Chondrocyte (in vitro differentiated cells): Measurements from ENCODE around the gene NCDN. TPM values are rescaled to one million over a fixed set of nuclear protein-coding genes. Genes with fewer than 3 reads are reported as not detected.

Source experiments
- DNase-seq: peaks from one replicate; pipeline ENCODE4 v3.0.0; 2021; ENCODE audit warnings: mixed read lengths, low spot score
- H3K27ac Mint-ChIP-seq: one replicate; pipeline ENCODE4 v1.8.0; 2021; ENCODE audit warnings: mild to moderate bottlenecking, moderate library complexity, mixed read lengths; ENCODE audit not compliant: unreplicated experiment
- H3K27me3 Mint-ChIP-seq: 2 replicates; pipeline ENCODE4 v1.8.0; 2021; ENCODE audit warnings: low read depth, mixed read lengths
- H3K36me3 Mint-ChIP-seq: 2 replicates; pipeline ENCODE4 v1.8.0; 2021; ENCODE audit warnings: low read depth, mixed read lengths
- H3K4me1 Mint-ChIP-seq: 2 replicates; pipeline ENCODE4 v1.8.0; 2021; ENCODE audit warnings: low read depth, mild to moderate bottlenecking, mixed read lengths
- H3K4me3 Mint-ChIP-seq: one replicate; pipeline ENCODE4 v1.8.0; 2021; ENCODE audit warnings: mild to moderate bottlenecking, moderate library complexity, mixed read lengths; ENCODE audit not compliant: unreplicated experiment
- H3K9me3 Mint-ChIP-seq: 2 replicates; pipeline ENCODE4 v1.8.0; 2021; ENCODE audit warnings: low read depth, mixed read lengths
- CTCF ChIP-seq: fragments of 200-600 bp; sonication (generic); IDR thresholded peaks from 2 replicates; pipeline ENCODE4 v1.5.0; 2021; ENCODE audit warnings: antibody characterized with exemption, mild to moderate bottlenecking, moderate library complexity
- total RNA-seq: library from RNA; stranded (reverse); gene quantifications from 3 replicates; pipeline ENCODE4 v1.2.1, GENCODE V29; 2021

Gene NCDN
- total RNA-seq, 1 donor from 2014 or later = 35.3 TPM

- H3K27me3 Mint-ChIP-seq = no peaks in the 10 kb centered on the region
- H3K4me3 Mint-ChIP-seq = no peak overlapping the region
- H3K4me1 Mint-ChIP-seq = peaks cover 23% of the 10 kb centered on the region
- TF ChIP-seq CTCF = no peak
- no peak for DNase-seq
- H3K27ac Mint-ChIP-seq = peak overlapping the region; percentile 45
- H3K36me3 Mint-ChIP-seq = peaks cover 15% of the 10 kb centered on the region
- H3K9me3 Mint-ChIP-seq = no peaks in the 10 kb centered on the region
These were observed 4.5 kb downstream of the NCDN start for GRCh38 chr1:35561972-35562680.

GRCh38 chr1:35563166-35563565 lies 5.6 kb downstream of the NCDN start:
- H3K27ac Mint-ChIP-seq = no peak overlapping the region
- H3K36me3 Mint-ChIP-seq = peaks cover 15% of the 10 kb centered on the region
- H3K4me3 Mint-ChIP-seq = no peak overlapping the region
- no peaks in the 10 kb centered on the region for H3K27me3 Mint-ChIP-seq
- no peak for DNase-seq
- H3K4me1 Mint-ChIP-seq = peaks cover 31% of the 10 kb centered on the region
- TF ChIP-seq CTCF = no peak
- no peaks in the 10 kb centered on the region for H3K9me3 Mint-ChIP-seq

- Mint-ChIP-seq H3K9me3 (no peaks in the 10 kb centered on the region), H3K4me3 (no peak overlapping the region), H3K27me3 (peaks cover 1% of the 10 kb centered on the region), H3K27ac (no peak overlapping the region), H3K36me3 (peaks cover 15% of the 10 kb centered on the region), H3K4me1 (peaks cover 31% of the 10 kb centered on the region)
- DNase-seq = no peak
- TF ChIP-seq CTCF = peak; percentile 87
These were observed 6.7 kb downstream of the NCDN start for GRCh38 chr1:35564037-35564883.

GRCh38 chr1:35564884-35565741 lies 7.5 kb downstream of the NCDN start:
- no peak overlapping the region for H3K4me3 Mint-ChIP-seq
- H3K27ac Mint-ChIP-seq = no peak overlapping the region

More at GRCh38 chr1:35564884-35565741, 7.5 kb downstream of the NCDN start:
- Mint-ChIP-seq H3K27me3 (peaks cover 2% of the 10 kb centered on the region), H3K9me3 (no peaks in the 10 kb centered on the region), H3K4me1 (peaks cover 23% of the 10 kb centered on the region), H3K36me3 (peaks cover 15% of the 10 kb centered on the region)
- peak; percentile 68 for TF ChIP-seq CTCF
- DNase-seq = no peak
